HG03025 (cell line): ENCODE results near the gene EXOC3L1.

Experiments
- ATAC-seq: cut with Tn5 transposase; IDR thresholded peaks from one replicate; pipeline ENCODE4 v1.9.1; 2021; ENCODE audit warnings: mild to moderate bottlenecking, moderate library complexity; ENCODE audit not compliant: unreplicated experiment, low FRiP score

Gene EXOC3L1

DNA sequence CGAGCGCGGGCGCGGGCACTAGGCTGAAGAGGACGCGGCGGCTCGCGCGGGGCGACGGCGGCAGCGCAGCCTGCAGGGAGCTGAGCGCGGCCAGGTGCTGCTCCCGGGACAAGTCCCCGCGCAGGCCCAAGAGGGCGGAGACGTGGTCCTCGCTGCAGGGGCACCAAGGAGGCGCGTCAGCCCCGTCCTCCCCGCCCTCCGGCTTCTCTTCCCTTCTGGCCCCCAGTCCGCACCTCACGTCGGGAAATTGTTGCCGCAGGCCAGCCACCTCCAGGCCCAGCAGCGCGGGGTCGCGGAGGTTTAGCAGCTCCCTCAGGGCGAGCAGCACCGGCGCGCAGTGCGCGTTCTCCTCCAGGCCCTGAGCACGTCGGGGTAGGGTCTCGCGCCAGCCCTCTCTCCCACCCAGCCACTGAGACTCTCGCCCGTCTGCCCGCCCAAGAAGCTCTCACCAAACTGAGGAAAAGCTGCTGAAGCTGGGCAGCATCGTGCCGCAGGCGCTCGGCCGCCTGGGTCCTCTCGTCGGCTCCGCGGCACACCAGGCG is 5.4 kb downstream of the EXOC3L1 start:
- no peak for ATAC-seq

DNA sequence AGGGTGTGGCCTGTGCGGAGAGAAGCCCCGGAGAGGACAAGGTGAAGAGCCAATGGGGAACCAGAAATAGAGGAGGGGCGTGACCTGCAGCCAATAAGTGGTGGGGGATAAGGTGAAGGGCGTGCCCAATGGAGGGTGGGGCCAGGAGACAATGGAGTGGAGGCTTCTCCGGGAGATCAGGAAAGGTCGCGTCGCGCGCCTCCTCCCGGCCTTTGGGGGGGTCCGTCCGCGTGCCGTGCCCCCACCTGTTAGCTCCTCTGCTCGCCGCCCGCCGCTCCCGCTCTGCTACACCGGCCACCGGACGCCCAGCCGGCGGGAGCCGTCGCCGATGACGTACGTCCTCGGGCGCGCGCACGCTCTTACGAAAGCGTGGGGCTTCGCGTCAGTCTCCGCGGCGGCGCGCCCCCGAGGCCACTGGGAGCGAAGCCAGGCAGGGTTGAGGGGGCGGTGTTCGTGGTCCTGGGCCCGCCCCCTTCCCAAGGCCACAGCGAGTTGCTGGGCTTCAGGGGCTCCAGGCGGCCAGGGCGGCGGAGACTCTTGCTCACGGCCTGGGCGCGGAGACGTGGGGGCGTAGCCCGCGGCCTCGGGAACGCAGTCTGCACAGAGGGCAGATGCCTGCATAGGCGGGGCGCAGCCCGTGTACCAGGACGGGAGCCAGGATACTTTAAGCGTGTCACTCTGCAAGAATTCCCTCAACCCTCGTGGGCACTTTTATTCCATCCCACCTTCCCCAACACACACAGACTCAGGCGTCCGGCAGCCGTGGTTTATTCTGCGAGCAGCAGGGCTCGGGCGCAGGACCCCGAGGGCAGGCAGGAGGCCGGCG is 6.1 kb downstream of the EXOC3L1 start, which contains the start of gene MATCAP1:
TSS of gene MATCAP1 (minus strand) at position 337 of the 826 bp plus-strand sequence. CDS start 3,353 bp downstream, outside the sequence.
- peak; percentile 90 for ATAC-seq

DNA sequence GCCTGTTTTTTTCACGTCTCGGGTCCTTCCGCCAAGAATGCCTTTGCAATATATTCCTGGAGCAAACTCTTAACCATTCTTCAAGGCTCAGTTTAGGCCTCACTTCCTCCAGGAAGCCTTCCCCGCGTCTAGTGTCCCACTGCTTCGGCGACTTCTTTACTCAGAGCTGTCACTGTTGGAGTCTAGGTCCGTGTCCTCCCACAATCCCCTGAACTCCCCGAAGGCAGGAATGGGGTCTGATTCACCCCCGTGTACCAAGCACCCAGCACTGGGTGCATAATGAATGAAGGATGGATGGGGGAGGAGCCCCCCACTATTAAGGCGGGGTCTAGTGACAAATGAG is 6.7 kb downstream of the EXOC3L1 start:
- no peak for ATAC-seq

DNA sequence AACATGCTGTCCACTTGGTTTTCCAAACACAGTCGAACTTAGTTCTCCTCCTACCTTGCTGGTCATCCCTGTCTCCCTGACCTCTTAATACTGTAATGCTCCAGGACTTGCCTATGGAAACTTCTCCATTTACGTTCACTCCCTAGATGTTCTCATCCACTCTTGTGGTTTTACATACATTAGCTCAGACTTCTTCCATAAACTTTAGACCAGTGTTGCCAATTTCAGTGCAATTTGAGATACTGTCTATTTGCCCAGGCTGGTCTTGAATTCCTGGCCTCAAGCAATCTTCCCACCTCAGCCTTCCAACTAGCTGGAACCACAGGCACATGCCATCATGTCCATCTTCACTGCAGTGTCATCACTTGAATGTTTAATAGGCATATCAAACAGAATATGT is 7.6 kb downstream of the EXOC3L1 start:
- ATAC-seq, result no peak

DNA sequence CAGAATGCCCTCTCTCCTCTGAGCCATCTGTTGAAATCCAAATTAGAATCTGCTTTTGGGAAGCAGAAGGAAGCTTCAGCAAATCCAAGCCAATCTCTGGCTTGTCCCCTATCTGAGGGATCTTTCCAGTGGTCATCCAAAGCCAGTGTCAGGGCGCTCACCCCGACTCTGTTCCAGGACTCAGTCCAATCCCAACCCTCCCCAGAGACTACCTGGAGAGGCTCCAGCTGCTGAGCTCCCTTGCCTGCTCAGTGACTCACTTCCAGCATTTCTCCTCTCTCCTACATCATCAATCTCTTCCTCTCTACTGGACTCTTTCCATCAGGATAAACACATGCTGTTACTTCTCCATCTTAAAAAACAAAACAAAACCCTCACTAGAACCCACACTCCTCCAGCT is 8.6 kb downstream of the EXOC3L1 start:
- ATAC-seq, result no peak

DNA sequence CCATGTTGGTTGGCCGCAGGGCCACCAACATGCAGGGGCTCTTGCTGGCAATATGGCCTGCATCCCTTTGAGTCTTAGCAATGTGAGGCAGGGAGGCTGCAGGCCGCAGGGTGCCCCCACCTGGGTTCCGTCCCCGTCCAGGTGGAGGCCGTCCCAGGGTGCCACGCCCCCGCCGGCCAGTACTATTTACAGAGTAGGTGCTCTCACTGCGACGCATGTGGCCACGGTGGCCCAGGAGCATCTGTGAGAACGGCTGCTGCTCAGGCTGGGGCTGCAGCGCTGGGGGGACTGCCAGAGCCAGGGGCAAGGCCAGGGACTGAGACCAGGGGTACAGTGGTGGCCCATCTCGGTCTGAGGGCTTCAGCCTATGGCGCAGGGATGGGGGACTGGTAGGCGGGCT is 9.8 kb downstream of the EXOC3L1 start:
- ATAC-seq, result no peak

DNA sequence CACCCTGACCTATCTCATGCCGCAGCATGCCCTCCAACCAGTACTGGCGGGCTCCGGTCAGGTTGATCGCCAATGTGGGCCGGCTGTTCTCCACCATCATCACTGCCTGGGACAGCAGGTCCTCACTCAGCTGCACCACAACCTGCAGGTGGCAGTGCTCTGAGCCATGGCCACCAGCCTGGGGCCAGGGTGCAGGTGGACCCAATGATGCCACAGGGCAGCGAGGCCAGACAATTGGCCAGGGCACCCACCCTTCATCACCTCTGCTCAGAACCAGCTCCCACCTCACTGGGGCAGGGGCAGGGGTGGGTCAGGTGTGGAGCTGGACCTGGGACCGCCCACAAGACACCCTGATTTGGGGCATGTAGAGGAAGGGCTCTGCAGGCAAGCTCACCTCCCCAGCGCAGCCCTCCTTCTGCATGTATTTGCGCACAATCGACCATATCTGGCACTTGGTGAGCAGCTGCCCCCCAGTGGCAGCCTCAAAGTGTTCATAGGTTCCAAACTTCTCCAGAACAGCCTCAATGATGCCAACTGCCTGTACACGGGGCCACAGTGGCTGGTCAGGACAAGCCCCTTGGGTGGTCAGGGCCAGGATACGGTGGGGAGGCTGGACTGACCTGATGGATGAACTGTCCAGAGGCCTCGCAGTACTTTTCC is 10.4 kb downstream of the EXOC3L1 start:
- no peak for ATAC-seq

DNA sequence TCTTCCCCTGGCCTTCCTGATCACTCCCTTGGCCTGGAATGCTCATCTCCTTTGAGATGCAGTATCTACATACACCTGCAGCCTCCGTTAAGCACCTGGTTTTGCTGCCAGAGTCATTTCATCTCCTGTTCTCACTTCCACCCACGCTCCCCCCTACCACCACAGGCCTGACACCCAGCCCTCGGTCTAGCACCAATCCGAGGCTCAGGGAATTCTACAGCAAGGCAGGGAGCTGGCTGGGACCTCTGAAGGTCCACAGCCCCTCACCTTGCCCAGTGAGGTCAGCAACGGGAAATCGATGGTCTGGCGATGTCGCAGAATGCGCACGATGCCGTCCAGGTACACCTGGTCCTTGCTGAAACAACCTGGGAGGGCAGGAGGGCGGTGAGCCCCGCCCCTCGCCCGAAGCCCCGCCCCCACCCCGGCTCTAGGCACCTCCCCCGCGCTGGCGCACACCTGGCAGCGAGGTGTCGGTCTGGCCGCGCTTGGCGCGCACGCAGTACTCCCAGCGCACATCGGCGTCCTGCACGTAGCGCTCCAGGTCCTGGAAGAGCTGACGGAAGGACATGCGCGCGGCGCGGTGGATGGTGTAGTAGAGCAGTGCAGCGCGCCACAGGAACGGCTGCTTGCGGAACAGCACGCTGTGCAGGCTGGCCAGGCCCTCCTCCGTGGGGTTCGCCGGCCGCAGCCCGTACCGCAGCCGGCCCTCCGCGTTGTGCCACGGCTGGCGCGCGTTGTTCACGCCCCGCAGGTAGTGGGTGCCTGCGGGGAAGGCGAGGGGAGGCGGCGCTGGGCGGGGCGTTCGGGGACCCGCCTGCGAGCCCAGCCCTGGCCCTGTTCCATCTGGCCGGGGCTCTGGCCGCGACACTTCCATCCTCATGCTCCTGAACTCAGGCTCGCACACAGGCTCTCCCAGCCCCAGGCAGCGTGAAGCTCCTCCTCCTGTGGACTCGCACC is 11.9 kb downstream of the EXOC3L1 start:
- ATAC-seq, result no peak

DNA sequence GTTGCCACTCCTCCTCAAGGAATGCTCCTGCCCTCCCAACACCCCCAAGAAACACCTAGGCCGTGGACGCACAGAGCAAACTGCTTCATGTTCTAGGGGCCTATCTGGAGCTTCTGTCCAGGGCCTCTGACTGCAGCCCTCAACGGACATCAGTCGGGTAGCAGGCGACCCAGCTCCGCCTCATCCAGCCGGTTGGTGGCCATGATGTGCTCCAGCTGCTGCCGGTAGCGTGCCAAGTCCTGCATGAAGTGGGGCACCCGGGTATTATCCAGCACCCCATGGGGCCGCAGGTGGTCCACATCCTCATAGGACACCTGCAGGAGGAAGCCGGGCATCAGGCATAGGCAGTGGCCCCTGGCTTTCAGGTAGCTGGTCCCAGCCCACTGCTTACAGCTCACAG is 13.3 kb downstream of the EXOC3L1 start:
- no peak for ATAC-seq

DNA sequence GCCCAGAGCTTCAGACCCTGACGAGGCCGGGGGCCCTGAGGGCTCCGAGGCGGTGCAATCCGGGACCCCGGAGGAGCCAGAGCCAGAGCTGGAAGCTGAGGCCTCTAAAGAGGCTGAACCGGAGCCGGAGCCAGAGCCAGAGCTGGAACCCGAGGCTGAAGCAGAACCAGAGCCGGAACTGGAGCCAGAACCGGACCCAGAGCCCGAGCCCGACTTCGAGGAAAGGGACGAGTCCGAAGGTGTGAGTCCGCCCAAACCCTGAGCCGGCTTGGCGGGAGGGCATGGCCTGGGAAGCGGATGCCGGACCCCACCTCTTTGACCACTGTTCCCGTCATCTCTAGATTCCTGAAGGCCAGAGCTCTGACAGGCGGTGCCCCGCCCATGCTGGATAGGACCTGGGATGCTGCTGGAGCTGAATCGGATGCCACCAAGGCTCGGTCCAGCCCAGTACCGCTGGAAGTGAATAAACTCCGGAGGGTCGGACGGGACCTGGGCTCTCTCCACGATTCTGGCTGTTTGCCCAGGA is 15.2 kb downstream of the EXOC3L1 start:
- no peak for ATAC-seq

DNA sequence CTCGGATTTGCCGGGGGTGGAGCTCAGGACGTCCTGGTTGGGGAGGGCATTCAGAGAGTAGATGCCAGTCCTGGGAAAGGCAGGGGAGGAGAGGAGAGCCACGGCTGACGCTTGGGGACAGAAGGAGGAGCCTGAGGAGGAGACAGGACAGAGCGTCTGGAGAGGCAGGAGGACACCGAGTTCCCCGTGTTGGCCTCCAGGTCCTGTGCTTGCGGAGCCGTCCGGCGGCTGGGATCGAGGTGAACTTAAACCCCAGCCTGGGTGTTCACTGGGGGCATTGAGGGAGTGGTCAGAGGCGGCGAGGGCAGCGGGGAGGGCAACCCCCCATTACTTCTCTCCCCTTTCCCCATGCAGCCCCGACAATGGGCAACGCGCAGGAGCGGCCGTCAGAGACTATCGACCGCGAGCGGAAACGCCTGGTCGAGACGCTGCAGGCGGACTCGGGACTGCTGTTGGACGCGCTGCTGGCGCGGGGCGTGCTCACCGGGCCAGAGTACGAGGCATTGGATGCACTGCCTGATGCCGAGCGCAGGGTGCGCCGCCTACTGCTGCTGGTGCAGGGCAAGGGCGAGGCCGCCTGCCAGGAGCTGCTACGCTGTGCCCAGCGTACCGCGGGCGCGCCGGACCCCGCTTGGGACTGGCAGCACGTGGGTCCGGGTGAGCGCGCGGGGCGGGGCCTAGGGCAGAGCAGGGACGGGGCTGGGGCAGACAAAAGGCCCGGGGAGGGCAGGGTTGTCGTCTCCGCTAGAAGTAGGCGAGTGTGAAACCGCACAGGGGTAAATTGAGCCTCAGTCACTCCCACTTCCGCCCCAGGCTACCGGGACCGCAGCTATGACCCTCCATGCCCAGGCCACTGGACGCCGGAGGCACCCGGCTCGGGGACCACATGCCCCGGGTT is 15.9 kb downstream of the EXOC3L1 start:
- no peak for ATAC-seq

DNA sequence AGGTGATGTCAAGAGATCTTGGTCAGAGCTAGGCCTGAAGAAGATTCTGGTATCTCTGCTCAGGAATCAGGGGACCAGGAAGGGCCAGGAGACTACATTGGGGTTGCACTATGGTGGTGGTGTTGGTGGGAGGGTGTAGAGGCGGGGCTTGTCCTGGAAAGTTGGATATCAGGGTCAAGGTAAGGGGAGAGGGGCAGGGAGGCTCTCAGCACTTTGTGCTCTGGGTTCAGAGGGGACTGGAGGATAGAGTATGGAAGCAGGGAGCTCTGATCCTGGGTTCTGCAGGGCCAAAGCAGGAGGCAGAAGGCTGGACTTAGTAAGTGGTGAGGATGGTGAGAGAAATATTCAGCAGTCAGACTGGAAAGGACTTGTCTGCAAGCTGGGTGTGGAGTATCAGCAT is 16.6 kb downstream of the EXOC3L1 start:
- ATAC-seq, result no peak

DNA sequence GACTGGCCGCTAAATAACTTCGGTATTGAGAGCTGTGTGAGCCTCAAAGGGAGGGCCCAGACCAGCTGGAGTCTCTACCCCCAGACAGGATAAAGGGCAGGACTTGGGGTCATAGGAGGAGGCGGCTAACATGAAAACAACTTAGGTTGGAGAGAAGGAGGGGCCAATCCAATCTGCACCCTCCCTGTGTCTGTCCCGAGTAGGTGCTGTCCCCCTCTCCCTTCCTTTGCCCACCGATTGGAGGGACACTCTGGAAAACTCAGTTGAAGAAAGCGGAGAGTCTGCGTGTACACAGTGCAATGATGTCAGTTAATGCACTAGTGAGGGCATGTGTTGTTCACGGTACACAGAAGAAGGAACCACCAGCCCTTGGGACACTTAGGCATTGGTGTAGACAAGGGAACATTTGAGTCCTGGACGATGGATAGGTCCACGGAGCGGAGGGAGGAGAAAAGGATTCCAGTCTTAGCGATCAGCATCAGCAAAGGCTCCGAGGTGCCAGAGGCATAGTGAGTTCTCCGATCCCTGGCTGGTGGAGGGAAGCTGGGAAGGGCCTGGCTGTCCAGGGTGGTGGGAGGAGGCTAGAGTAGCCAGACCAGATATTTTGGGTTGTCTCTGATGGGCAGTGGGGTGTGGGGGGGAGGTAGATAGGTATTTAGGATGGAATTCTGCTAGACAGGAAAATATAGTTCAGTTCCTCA is 18.8 kb downstream of the EXOC3L1 start:
- ATAC-seq, result no peak

DNA sequence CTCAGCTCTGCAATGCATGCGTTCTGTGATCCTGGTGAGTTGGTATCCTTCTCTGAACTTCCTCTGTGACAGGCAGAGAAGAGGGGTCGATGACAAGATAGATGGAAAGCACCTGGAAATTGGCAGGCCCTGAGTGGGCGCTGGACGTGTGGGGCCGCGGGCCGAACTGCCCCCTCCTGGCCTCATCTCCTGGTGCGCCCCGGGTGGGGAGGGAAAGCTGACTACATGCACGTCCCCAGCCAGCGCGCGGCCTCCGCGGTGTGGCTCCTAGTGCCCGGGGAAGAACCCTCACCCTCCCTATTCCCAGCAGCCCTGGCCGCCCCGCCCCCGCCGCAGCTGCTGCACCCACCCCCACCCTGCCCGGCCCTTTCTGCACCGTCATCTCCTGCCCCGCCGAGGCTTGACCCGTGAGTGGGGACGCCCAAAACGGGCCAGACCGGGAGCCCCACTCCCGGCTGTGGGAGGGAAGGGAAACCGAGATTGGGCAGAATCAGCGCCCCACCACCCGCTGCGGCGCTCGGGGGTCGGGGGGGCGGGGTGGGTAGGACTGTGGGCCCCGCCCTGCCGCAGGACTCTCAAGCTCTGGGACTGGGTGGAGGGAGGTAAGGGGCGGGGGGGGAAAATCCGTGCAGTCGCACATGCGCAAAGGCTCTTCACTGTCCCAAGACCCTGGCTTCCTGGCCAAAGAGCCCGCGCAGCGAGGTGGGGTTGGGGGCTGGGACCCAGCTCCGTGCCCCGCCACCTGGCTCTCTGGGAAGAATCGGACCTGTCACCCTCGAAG is 19.6 kb downstream of the EXOC3L1 start, which contains the start of gene NOL3:
TSS of gene NOL3 (plus strand) at position 371 of the 781 bp plus-strand sequence.
- no peak for ATAC-seq

DNA sequence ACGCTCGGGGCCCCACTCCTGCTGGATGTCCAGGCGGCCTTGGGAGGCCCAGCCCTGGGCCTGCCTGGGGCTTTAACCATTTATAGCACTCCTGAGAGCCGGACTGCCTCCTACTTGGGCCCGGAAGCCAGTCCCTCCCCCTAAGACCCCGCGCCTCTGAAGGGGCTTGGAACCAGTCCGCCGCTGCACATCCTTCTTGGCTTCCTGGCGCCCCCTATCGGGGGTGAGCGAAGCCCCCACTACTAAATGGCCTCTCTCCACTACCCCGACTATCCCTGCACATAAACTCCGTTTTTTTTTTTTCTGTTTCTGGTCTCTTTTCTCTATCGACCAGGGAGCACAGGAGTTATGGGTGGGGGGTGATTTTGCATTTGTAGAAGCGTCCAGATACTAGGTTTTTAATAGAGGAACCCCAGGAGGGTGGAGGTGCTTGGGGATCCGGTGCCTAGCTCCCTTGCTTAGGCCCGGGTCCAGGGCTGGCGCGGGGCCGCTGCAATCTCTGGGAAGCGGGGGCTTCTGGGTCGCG is 20.2 kb downstream of the EXOC3L1 start:
- no peak for ATAC-seq

DNA sequence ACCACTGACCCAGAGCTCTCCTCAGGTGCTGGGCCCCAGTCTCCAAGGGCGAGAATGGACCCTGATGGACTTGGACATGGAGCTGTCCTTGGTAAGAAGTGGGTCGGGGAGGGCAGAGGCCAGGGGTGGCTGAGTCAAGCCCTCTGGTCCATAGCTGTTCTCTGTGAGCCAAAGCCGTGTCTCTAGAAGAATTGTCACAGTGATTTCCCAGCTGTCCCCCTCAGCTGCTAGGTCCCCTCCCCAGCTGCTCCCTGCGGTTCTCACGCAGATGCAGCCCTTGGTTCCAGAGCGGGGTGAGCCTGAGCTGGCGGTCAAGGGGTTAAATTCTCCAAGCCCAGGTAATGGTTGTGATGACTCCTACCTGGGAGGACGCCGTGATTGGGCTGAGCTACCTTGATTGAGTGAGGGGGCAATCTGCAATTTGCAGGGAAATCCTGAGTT is 20.9 kb downstream of the EXOC3L1 start:
- ATAC-seq, result no peak

DNA sequence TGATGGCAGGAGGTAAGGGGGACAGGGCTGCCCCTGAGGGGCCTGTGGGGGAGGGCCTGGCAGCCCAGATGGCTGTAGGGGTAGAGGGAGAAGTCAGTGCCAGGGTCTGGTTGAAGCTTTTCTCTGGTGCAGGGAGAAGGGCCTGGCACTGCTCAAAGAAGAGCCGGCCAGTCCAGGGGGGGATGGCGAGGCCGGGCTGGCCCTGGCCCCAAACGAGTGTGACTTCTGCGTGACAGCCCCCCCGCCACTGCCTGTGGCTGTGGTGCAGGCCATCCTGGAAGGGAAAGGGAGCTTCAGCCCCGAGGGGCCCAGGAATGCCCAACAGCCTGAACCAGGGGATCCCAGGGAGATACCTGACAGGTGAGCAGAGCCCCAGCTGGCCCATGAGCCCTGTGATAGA is 22.3 kb downstream of the EXOC3L1 start:
- ATAC-seq, result no peak
